ENCODE results near the gene CDC34. TPM values are rescaled to one million over a fixed set of nuclear protein-coding genes. Genes with fewer than 3 reads are reported as not detected.

The CDC34 gene
- total and polyA plus RNA-seq, 2 of the 8 experiments (the other 6 are each of a cell fraction or from before 2014, with no cell fraction given), result 95.9 to 129 TPM

DNA sequence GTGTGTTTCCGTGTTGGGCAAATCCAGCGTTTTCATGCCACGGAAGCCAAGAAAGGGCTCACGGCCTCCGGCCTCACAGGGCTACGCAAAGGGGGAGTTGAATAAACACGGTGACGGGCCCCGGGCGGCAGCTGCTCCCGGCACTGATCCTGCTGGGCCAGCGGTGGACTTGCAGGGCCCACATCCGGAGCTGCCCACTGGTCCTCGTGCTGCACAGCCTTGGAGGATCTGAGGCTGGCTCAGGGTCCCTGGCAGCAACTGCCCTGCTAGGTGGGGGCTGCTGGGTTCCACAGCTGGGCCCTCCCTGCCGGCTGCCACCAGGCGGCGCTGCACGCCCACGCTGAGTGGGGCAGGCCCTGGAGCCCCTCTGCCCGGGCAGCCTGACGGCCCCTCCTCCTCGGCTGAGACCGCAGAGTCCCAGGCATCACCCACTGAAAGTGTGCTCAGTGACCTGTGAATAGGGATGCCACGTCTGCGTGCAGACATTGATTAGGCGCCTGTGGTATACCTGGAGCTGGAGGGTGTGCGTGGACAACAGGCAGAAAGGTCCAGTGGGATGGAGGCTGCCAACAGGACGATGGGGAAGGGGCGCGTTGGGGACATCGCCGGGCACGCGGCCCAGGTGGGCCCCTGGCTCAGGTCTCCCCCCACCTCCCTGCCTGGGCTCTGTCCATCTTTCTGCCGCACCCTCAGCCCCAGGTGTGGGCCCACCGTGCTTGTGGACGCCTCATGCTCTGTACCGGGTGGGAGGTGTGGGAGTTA is 52.9 kb downstream of the CDC34 start (continued):
- no peak for TF ChIP-seq CHD7 (IDR thresholded peaks at IDR 0.05; ENCODE audit: insufficient replicate concordance, low read length)
- TF ChIP-seq, protein P1, sequence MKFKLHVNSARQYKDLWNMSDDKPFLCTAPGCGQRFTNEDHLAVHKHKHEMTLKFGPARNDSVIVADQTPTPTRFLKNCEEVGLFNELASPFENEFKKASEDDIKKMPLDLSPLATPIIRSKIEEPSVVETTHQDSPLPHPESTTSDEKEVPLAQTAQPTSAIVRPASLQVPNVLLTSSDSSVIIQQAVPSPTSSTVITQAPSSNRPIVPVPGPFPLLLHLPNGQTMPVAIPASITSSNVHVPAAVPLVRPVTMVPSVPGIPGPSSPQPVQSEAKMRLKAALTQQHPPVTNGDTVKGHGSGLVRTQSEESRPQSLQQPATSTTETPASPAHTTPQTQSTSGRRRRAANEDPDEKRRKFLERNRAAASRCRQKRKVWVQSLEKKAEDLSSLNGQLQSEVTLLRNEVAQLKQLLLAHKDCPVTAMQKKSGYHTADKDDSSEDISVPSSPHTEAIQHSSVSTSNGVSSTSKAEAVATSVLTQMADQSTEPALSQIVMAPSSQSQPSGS (IDR thresholded peaks at IDR 0.05; ENCODE audit: low read length), result peak; percentile 79
- no peak for TF ChIP-seq ASH2L (IDR thresholded peaks at IDR 0.05; ENCODE audit: low read length)
- TF ChIP-seq EGR1 (IDR thresholded peaks at IDR 0.05; ENCODE audit: borderline replicate concordance, low read depth, low read length), result peak; percentile 66; the same call in 1 of the 2 replicates
- TF ChIP-seq SIN3A (conservative IDR thresholded peaks at IDR 0.05 in 1 of 2, IDR thresholded peaks at IDR 0.05 in 1 of 2; ENCODE audit: low read depth in 1 of 2, low read length in 2 of 2), result 0 out of 4 replicates have a peak, but pooled peaks of 1 of the 2 experiments have one; percentile 51
- TF ChIP-seq TBP (IDR thresholded peaks at IDR 0.05; ENCODE audit: low read depth, low read length), result peak; percentile 38; the same call in 1 of the 2 replicates
- no peak for TF ChIP-seq NANOG (IDR thresholded peaks at IDR 0.05; ENCODE audit: insufficient read depth, low read depth, low read length, poor library complexity, severe bottlenecking)
- peak; percentile 78 for TF ChIP-seq POLR2AphosphoS5 (IDR thresholded peaks at IDR 0.05; ENCODE audit: low read depth, low read length)

Measured in H1 (cell line).